Activated B cell treated with CpG ODN at 0.5 μM for 24 hours (primary cell): ENCODE measurements around the gene ARMC3. TPM values are rescaled to one million over a fixed set of nuclear protein-coding genes. Genes with fewer than 3 reads are reported as not detected.

Experiments used
- ATAC-seq: fragments of 200-7000 bp; cut with Tn5 transposase; one replicate; pipeline ENCODE4 v1.10.0; 2021; ENCODE audit warnings: low read depth, mild to moderate bottlenecking, moderate library complexity
- CTCF ChIA-PET: fragments of 350-600 bp; sonication (Branson Sonifier 250); formaldehyde crosslinking; loops from one replicate; lab custom pipeline; 2021; ENCODE audit warnings: antibody characterized with exemption; lab: Charles Lee
- POLR2A ChIA-PET: fragments of 350-600 bp; sonication (Branson Sonifier 250); formaldehyde crosslinking; loops from one replicate; lab custom pipeline; 2021; ENCODE audit warnings: antibody characterized with exemption; lab: Charles Lee
- DNase-seq: peaks from one replicate; pipeline ENCODE4 v3.0.0; 2022
- H3K27ac Mint-ChIP-seq: one replicate; pipeline ENCODE4 v1.8.0; 2020; ENCODE audit warnings: mixed read lengths
- H3K27me3 Mint-ChIP-seq: one replicate; pipeline ENCODE4 v1.8.0; 2021; ENCODE audit warnings: mixed read lengths
- H3K36me3 Mint-ChIP-seq: one replicate; pipeline ENCODE4 v1.8.0; 2021; ENCODE audit warnings: low read depth, mixed read lengths
- H3K4me1 Mint-ChIP-seq: one replicate; pipeline ENCODE4 v1.8.0; 2021; ENCODE audit warnings: mixed read lengths
- H3K4me3 Mint-ChIP-seq: one replicate; pipeline ENCODE4 v1.8.0; 2020; ENCODE audit warnings: mild to moderate bottlenecking, mixed read lengths
- H3K9me3 Mint-ChIP-seq: one replicate; pipeline ENCODE4 v1.8.0; 2020; ENCODE audit warnings: mixed read lengths
- intact Hi-C: fragments of 100-400 bp; cut with micrococcal nuclease; formaldehyde crosslinking; loops from one replicate; pipeline ENCODE4 v1.15.1; 2024
- total RNA-seq: library from RNA; stranded (reverse); gene quantifications from 2 replicates; pipeline ENCODE4 v1.2.3, GENCODE V29; 2022
- TF ChIP-seq, protein P1 (sequence below): fragments of 200-600 bp; IDR thresholded peaks from one replicate; pipeline ENCODE4 v1.8.0; 2022; ENCODE audit warnings: antibody characterized with exemption, mild to moderate bottlenecking

ARMC3 gene
- total RNA-seq, 1 donor from 2014 or later: not detected

- H3K9me3 Mint-ChIP-seq: no peaks in the 10 kb centered on the region
- H3K27ac Mint-ChIP-seq: no peak overlapping the region
- H3K27me3 Mint-ChIP-seq: peaks cover 8% of the 10 kb centered on the region
- CTCF ChIA-PET: no interaction called here
- H3K4me3 Mint-ChIP-seq: no peak overlapping the region
- no peak for DNase-seq
- ATAC-seq: no peak
- intact Hi-C loops: no loop called here
- TF ChIP-seq, protein P1, sequence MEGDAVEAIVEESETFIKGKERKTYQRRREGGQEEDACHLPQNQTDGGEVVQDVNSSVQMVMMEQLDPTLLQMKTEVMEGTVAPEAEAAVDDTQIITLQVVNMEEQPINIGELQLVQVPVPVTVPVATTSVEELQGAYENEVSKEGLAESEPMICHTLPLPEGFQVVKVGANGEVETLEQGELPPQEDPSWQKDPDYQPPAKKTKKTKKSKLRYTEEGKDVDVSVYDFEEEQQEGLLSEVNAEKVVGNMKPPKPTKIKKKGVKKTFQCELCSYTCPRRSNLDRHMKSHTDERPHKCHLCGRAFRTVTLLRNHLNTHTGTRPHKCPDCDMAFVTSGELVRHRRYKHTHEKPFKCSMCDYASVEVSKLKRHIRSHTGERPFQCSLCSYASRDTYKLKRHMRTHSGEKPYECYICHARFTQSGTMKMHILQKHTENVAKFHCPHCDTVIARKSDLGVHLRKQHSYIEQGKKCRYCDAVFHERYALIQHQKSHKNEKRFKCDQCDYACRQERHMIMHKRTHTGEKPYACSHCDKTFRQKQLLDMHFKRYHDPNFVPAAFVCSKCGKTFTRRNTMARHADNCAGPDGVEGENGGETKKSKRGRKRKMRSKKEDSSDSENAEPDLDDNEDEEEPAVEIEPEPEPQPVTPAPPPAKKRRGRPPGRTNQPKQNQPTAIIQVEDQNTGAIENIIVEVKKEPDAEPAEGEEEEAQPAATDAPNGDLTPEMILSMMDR: no peak
- POLR2A ChIA-PET: no interaction called here
- no peaks in the 10 kb centered on the region for H3K36me3 Mint-ChIP-seq
- H3K4me1 Mint-ChIP-seq: no peaks in the 10 kb centered on the region
Observed at GRCh38 chr10:23031318-23031717, 103.5 kb downstream of the ARMC3 start.

DNA sequence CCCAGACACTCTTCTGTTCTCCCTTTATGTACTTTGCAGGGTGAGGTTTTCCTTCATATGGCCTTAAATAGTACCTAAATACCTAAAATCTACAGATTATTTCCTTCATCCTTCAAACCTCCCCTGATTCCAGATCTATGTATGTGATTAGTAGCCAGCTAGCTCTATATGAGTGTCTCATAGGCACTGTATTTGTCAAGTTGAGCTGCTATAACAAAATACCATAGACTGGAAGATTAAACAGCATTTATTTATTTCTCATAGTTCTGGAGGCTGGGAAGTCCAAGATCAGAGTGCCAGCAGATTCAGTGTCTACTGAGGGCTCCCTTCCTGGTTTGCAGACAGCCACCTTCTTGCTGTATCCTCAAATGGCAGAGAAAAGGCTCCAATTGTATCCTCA, 106.9 kb downstream of the ARMC3 start:
- peaks cover 2% of the 10 kb centered on the region for H3K9me3 Mint-ChIP-seq
- ATAC-seq: no peak
- H3K27ac Mint-ChIP-seq: no peak overlapping the region
- POLR2A ChIA-PET: no interaction called here
- DNase-seq: no peak
- H3K4me1 Mint-ChIP-seq: no peaks in the 10 kb centered on the region
- TF ChIP-seq, protein P1: no peak
- no peak overlapping the region for H3K4me3 Mint-ChIP-seq
- intact Hi-C loops: no loop called here
- no peaks in the 10 kb centered on the region for H3K36me3 Mint-ChIP-seq
- H3K27me3 Mint-ChIP-seq: peaks cover 6% of the 10 kb centered on the region
- CTCF ChIA-PET: no interaction called here

DNA sequence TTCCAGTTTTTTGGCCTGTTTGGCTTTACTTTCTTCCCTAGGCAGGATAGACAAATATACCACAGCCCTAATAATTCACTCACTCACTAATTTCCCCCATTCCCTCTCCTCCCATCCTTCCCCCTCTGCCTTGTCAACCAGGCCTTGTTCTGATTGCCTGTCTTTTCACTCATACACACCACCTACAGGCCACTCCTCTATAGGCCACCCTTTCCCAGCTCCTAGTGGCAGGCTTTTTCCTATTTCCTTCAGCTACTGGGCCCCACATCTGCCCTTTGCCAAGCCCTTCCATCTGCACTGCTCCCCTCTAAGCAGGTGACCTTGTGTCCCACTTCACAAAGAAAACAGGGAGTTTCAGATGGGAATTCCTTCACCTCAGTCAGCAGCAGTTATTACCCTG, 107.7 kb downstream of the ARMC3 start:
- CTCF ChIA-PET: no interaction called here
- POLR2A ChIA-PET: no interaction called here

DNA sequence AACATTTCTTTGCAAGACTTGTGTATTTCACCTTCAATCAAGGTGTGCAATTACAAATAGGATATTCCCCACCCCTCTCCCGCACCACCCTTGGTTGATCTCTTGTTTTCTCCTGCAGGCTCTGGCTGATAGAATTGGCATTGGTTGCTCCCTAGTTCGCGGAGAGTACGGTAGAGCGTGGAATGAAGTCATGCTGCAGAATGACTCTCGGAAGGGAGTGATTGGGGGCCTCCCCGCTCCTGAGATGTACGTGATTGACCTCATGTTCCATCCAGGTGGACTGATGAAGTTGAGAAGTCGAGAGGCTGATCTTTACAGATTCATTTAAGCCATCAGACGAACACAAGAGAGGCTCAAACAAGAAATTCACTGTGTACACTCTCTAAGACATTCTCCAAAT, 109.3 kb downstream of the ARMC3 start:
- H3K27ac Mint-ChIP-seq: no peak overlapping the region
- DNase-seq (no peak), ATAC-seq (no peak)
- H3K4me3 Mint-ChIP-seq: no peak overlapping the region
- H3K27me3 Mint-ChIP-seq: peaks cover 8% of the 10 kb centered on the region
- H3K9me3 Mint-ChIP-seq: peaks cover 6% of the 10 kb centered on the region
- ChIA-PET CTCF (no interaction called here), POLR2A (no interaction called here)
- no peaks in the 10 kb centered on the region for H3K4me1 Mint-ChIP-seq
- no peaks in the 10 kb centered on the region for H3K36me3 Mint-ChIP-seq
- TF ChIP-seq, protein P1: no peak
- intact Hi-C loops: no loop called here

More for the DNA sequence above, 107.7 kb downstream of the ARMC3 start:
- ATAC-seq (no peak), DNase-seq (no peak)
- H3K27ac Mint-ChIP-seq: no peak overlapping the region
- no peaks in the 10 kb centered on the region for H3K36me3 Mint-ChIP-seq
- peaks cover 7% of the 10 kb centered on the region for H3K27me3 Mint-ChIP-seq
- TF ChIP-seq, protein P1: no peak
- intact Hi-C loops: no loop called here
- H3K4me1 Mint-ChIP-seq: no peaks in the 10 kb centered on the region
- H3K4me3 Mint-ChIP-seq: no peak overlapping the region
- peaks cover 6% of the 10 kb centered on the region for H3K9me3 Mint-ChIP-seq

DNA sequence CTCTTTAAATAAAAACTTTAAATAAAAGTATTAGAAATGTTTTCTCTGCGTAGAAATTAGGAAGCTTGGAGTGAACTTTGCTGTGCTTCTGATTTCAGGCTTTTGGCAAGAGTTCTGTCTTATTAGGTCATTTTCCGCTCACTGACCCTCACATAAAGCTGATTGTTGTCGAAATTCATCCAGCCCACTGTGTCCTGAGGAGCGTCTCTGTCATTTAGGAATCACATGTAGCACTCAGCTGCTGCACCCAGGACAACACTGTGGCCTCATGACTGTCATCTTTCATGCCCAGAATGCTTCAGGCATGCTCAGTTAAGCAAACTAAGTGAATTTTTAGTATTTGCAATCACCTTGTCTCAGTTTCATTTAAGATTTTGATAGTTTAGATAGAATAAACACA, 109.7 kb downstream of the ARMC3 start:
- POLR2A ChIA-PET: no interaction called here
- TF ChIP-seq, protein P1: no peak
- peaks cover 6% of the 10 kb centered on the region for H3K9me3 Mint-ChIP-seq
- DNase-seq (no peak), ATAC-seq (no peak)
- intact Hi-C loops: no loop called here
- peaks cover 8% of the 10 kb centered on the region for H3K27me3 Mint-ChIP-seq
- H3K4me1 Mint-ChIP-seq: no peaks in the 10 kb centered on the region
- no peak overlapping the region for H3K4me3 Mint-ChIP-seq
- H3K36me3 Mint-ChIP-seq: no peaks in the 10 kb centered on the region
- no peak overlapping the region for H3K27ac Mint-ChIP-seq
- CTCF ChIA-PET: no interaction called here
